GM12878 (cell line): ENCODE measurements around the gene CES3.

ENCODE experiments used
- BRCA1 ChIP-seq: IDR thresholded peaks from 2 replicates; pipeline ENCODE4 v1.6.1; 2011; ENCODE audit warnings: low read depth, low read length, improper control_type of control experiment
- CTCF ChIP-seq, 3 experiments: IDR thresholded peaks in 2 of 3; conservative IDR thresholded peaks in 1 of 3; 2 replicates each; pipeline ENCODE4 v1.5.1; 2011; ENCODE audit warnings: low read depth in 3 of 3, low read length in 3 of 3, mild to moderate bottlenecking in 3 of 3, control low read depth in 2 of 3, moderate library complexity in 2 of 3, inconsistent platforms in 1 of 3, mixed read lengths in 1 of 3; ENCODE audit not compliant: control insufficient read depth in 2 of 3, insufficient read depth in 1 of 3; ENCODE audit errors: extremely low read depth in 1 of 3
- E2F4 ChIP-seq: IDR thresholded peaks from 2 replicates; pipeline ENCODE4 v1.6.1; 2012; ENCODE audit warnings: low read depth, low read length, improper control_type of control experiment
- FOXK2 ChIP-seq: fragments of 450-650 bp; IDR thresholded peaks from 2 replicates; pipeline ENCODE4 v1.6.1; 2017; ENCODE audit warnings: mild to moderate bottlenecking, moderate library complexity
- FOXM1 ChIP-seq: IDR thresholded peaks from 2 replicates; pipeline ENCODE4 v1.6.1; 2012; ENCODE audit warnings: low read depth, mild to moderate bottlenecking, inconsistent platforms, low read length, moderate library complexity
- NFXL1 ChIP-seq: fragments of 450-650 bp; IDR thresholded peaks from 2 replicates; pipeline ENCODE4 v1.6.1; 2017; ENCODE audit warnings: antibody characterized with exemption, mild to moderate bottlenecking, borderline replicate concordance
- NKRF ChIP-seq: fragments of 450-650 bp; conservative IDR thresholded peaks from 2 replicates; pipeline ENCODE4 v1.6.1; 2017; ENCODE audit warnings: mild to moderate bottlenecking, moderate library complexity
- NR2C2 ChIP-seq: IDR thresholded peaks from 2 replicates; pipeline ENCODE4 v1.6.1; 2011; ENCODE audit warnings: borderline replicate concordance, low read depth; ENCODE audit not compliant: control insufficient read depth, insufficient read length
- POLR2A ChIP-seq: IDR thresholded peaks from 2 replicates; pipeline ENCODE4 v1.6.1; 2011; ENCODE audit warnings: low read depth, mild to moderate bottlenecking, low read length
- POLR2AphosphoS2 ChIP-seq: IDR thresholded peaks from 2 replicates; pipeline ENCODE4 v1.6.1; 2011; ENCODE audit warnings: low read depth, mild to moderate bottlenecking, low read length, improper control_type of control experiment, moderate library complexity
- POLR2AphosphoS5 ChIP-seq: IDR thresholded peaks from 2 replicates; pipeline ENCODE4 v1.6.1; 2011; ENCODE audit warnings: mild to moderate bottlenecking, low read length, inconsistent platforms
- RCOR1 ChIP-seq: conservative IDR thresholded peaks from 2 replicates; pipeline ENCODE4 v1.6.1; 2012; ENCODE audit warnings: low read depth, low read length, improper control_type of control experiment
- SMAD1 ChIP-seq: fragments of 450-650 bp; IDR thresholded peaks from 2 replicates; pipeline ENCODE4 v1.6.1; 2018; ENCODE audit warnings: mild to moderate bottlenecking, low read depth; ENCODE audit not compliant: partially characterized antibody
- TCF3 ChIP-seq: IDR thresholded peaks from 2 replicates; pipeline ENCODE4 v1.6.1; 2012; ENCODE audit warnings: low read depth, mild to moderate bottlenecking, low read length, borderline replicate concordance; ENCODE audit not compliant: insufficient read depth

GRCh38 chr16:66979011-66979717 is 18.1 kb downstream of the CES3 start:
- TF ChIP-seq FOXM1 (no peak), POLR2AphosphoS5 (no peak), NR2C2 (no peak), TCF3 (no peak), POLR2A (no peak), BRCA1 (no peak), E2F4 (no peak), CTCF (IDR thresholded peaks at IDR 0.05 in 2 of 3, conservative IDR thresholded peaks at IDR 0.05 in 1 of 3; ENCODE audit: control insufficient read depth in 2 of 3, extremely low read depth in 1 of 3, insufficient read depth in 1 of 3, low read depth in 3 of 3, low read length in 3 of 3) (no peak), NKRF (no peak), POLR2AphosphoS2 (no peak), SMAD1 (no peak), FOXK2 (no peak), RCOR1 (no peak), NFXL1 (no peak)
